ENCODE measurements around the gene STK24.

The STK24 gene

DNA sequence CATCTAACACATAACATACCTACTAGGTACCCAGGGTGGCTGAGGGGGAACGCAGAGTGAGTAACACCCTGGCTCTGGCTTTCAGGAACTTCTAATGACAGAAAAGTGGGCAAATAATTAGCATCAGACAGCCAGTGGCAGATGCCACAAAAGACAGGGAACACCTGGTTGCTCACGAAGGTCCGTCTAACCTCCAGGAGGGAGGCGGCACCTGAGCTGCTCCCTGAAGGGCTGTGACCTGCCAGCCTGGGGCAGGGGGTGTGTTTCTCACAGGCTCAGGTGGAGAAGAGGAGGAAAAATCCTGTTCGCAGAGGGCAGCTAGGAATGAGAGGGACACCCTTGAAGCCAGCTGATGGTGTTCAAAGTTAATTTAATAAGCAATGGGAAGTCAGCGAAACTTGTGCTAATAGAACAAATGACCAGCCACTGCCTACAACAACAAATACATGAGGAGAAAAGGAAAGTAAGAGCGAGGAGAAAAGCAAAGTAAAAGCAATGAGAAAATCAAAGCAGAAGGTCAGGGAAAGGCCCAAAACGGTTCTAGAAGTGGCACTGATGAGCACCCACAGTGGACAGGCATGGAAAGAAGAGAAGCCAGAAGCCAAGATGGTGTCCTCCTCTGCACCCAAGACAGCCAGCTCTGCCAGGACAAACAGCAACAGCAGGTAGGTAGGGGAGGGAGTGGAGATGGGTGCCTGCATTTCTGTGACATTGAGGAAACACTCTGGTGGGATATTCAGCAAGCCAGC, 87.3 kb downstream of the STK24 start:
- no peaks in the 10 kb centered on the region for H3K36me3 ChIP-seq (ENCODE audit: insufficient read depth, low read length)
- no peak for DNase-seq (ENCODE audit: low read depth, low spot score)
- no peak overlapping the region for H3K27ac ChIP-seq
- H3K4me3 ChIP-seq: no peak overlapping the region
- H3K9me3 ChIP-seq (ENCODE audit: low read depth, low read length): no peaks in the 10 kb centered on the region
- TF ChIP-seq FOXP2 (optimal IDR thresholded peaks at IDR 0.05; ENCODE audit: control extremely low read depth, extremely low read length, insufficient read depth) (no peak), EZH2 (IDR thresholded peaks at IDR 0.05) (no peak), POLR2AphosphoS5 (IDR thresholded peaks at IDR 0.05; ENCODE audit: borderline replicate concordance, low read depth, low read length) (no peak)
- H3K9ac ChIP-seq (ENCODE audit: insufficient read length): no peak overlapping the region

DNA sequence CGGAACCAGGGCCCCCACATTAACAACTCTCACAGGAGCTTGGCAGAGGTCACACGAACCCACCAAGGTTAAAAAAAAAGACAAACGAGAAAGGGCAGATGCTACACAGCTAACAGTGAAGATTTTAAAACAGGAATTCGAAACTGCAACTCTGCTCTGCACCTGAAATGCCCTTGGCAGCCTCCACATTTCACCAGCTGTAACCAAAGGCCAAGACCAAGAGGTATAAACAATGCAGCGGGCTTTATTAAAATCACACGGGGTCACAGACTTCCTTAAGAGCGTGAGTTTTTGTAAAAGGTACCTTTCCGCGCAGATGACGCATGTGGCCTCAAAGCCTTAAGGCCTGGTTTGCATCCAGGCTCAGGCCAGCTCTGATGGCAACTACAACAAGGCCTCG, 88.2 kb downstream of the STK24 start:
- Histone ChIP-seq H3K9me3 (ENCODE audit: low read depth, low read length) (no peaks in the 10 kb centered on the region), H3K9ac (ENCODE audit: insufficient read length) (no peak overlapping the region), H3K36me3 (ENCODE audit: insufficient read depth, low read length) (no peaks in the 10 kb centered on the region), H3K4me3 (no peak overlapping the region), H3K27ac (no peak overlapping the region)
- no peak for TF ChIP-seq FOXP2 (optimal IDR thresholded peaks at IDR 0.05; ENCODE audit: control extremely low read depth, extremely low read length, insufficient read depth)
- TF ChIP-seq EZH2 (IDR thresholded peaks at IDR 0.05): no peak
- TF ChIP-seq POLR2AphosphoS5 (IDR thresholded peaks at IDR 0.05; ENCODE audit: borderline replicate concordance, low read depth, low read length): no peak
- DNase-seq (ENCODE audit: low read depth, low spot score): no peak

DNA sequence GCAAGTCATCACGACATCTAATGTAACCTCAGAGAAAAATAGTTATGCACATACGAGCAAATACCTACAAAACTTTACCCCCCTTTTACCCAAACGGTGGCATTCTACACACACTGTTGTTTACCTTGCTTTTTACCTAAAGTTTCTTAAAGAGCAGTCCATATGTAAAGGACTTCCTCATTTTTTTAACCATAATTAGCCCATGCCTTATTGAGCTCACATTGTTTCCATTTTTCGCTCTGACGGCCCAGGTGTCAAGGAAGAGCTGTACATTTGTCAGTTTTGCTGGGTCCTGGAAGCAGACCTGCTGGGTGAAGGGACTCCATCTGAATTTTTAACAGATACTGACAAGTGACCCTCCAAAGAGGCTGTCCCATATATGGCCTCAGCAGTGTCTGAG, 89.4 kb downstream of the STK24 start:
- DNase-seq (ENCODE audit: low read depth, low spot score): no peak
- Histone ChIP-seq H3K4me3 (no peak overlapping the region), H3K9me3 (ENCODE audit: low read depth, low read length) (no peaks in the 10 kb centered on the region), H3K27ac (no peak overlapping the region), H3K36me3 (ENCODE audit: insufficient read depth, low read length) (no peaks in the 10 kb centered on the region), H3K9ac (ENCODE audit: insufficient read length) (no peak overlapping the region)
- no peak for TF ChIP-seq POLR2AphosphoS5 (IDR thresholded peaks at IDR 0.05; ENCODE audit: borderline replicate concordance, low read depth, low read length)
- TF ChIP-seq EZH2 (IDR thresholded peaks at IDR 0.05): no peak
- no peak for TF ChIP-seq FOXP2 (optimal IDR thresholded peaks at IDR 0.05; ENCODE audit: control extremely low read depth, extremely low read length, insufficient read depth)

- Histone ChIP-seq H3K9me3 (ENCODE audit: low read depth, low read length) (no peaks in the 10 kb centered on the region), H3K4me3 (no peak overlapping the region), H3K27ac (no peak overlapping the region), H3K36me3 (ENCODE audit: insufficient read depth, low read length) (no peaks in the 10 kb centered on the region), H3K9ac (ENCODE audit: insufficient read length) (no peak overlapping the region)
- DNase-seq (ENCODE audit: low read depth, low spot score): no peak
- TF ChIP-seq EZH2 (IDR thresholded peaks at IDR 0.05) (no peak), FOXP2 (optimal IDR thresholded peaks at IDR 0.05; ENCODE audit: control extremely low read depth, extremely low read length, insufficient read depth) (no peak), POLR2AphosphoS5 (IDR thresholded peaks at IDR 0.05; ENCODE audit: borderline replicate concordance, low read depth, low read length) (no peak)
These were observed 89.9 kb downstream of the STK24 start for GRCh38 chr13:98487016-98487415.

GRCh38 chr13:98486412-98486811, 90.5 kb downstream of the STK24 start:
- H3K9ac ChIP-seq (ENCODE audit: insufficient read length): no peak overlapping the region
- no peak for DNase-seq (ENCODE audit: low read depth, low spot score)
- no peak overlapping the region for H3K27ac ChIP-seq
- TF ChIP-seq POLR2AphosphoS5 (IDR thresholded peaks at IDR 0.05; ENCODE audit: borderline replicate concordance, low read depth, low read length): no peak
- TF ChIP-seq EZH2 (IDR thresholded peaks at IDR 0.05): no peak
- TF ChIP-seq FOXP2 (optimal IDR thresholded peaks at IDR 0.05; ENCODE audit: control extremely low read depth, extremely low read length, insufficient read depth): no peak
- H3K36me3 ChIP-seq (ENCODE audit: insufficient read depth, low read length): no peaks in the 10 kb centered on the region
- H3K4me3 ChIP-seq: no peak overlapping the region
- no peaks in the 10 kb centered on the region for H3K9me3 ChIP-seq (ENCODE audit: low read depth, low read length)

DNA sequence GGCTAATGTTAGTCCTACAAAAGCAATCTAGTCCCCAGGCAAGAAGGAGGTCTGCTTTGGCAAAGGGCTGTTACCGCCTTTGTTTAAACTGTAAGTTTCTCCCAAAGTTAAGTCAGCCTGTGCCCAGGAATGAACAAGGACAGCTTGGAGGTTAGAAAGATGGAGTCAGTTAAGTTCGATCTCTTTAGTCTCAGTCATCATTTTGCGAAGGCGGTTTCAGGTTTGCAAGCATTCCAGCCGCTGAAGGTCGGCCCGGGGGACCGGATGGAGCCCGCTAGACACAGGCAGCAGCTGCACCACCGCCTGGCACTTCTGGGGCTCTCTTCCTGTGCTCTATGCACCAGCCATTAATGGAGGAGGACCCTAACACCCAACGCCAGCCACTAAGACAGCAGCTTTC, 91.3 kb downstream of the STK24 start:
- peaks cover 2% of the 10 kb centered on the region; the same call in 1 of the 2 replicates for H3K36me3 ChIP-seq (ENCODE audit: insufficient read depth, low read length)
- no peak for DNase-seq (ENCODE audit: low read depth, low spot score)
- TF ChIP-seq POLR2AphosphoS5 (IDR thresholded peaks at IDR 0.05; ENCODE audit: borderline replicate concordance, low read depth, low read length) (no peak), EZH2 (IDR thresholded peaks at IDR 0.05) (no peak), FOXP2 (optimal IDR thresholded peaks at IDR 0.05; ENCODE audit: control extremely low read depth, extremely low read length, insufficient read depth) (no peak)
- no peaks in the 10 kb centered on the region for H3K9me3 ChIP-seq (ENCODE audit: low read depth, low read length)
- H3K4me3 ChIP-seq: no peak overlapping the region
- no peak overlapping the region for H3K9ac ChIP-seq (ENCODE audit: insufficient read length)
- H3K27ac ChIP-seq: peak overlapping the region; percentile 78

DNA sequence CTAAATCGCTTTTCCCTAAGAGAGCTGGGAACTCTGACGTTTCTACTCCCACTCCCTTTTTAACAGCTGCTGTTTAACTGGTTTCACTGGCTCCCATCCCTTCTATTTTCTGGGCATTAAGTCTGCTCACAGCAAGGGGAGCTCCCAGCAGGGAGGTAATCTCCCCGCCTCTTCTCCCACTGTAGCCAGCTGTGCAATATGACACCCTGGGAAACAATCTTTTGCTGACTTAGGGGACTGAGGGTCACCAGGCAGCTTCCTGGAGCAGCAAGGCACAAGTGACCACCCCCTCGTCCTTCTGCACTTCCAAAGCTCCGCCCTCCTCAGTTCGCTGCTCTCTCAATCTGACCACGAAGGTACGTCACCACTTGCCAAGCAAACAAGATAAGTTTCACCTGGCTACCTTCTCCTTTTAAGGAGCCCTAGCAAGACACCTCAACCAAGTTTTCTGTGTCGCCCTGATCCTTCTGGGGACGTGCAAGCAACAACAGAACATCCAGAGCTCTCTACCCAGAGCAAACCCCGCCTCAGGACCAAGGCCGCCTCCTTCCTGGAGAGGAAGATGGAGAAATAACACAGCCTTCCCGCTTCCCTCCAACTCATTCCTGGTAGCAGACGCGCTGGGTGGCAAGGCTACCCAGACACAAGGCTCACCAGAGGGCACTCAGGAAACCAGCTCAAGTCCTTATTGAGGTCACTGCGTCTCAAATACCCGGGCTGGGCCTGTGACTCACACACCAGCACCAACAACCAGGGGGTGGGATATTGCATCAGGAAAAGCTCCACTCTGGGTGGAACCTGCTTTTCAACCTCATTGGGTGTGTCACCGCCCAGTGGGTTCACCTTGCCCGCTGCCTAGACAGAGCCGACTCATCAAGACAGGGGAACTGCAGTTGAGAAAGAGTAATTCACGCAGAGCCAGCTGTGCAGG, 92.4 kb downstream of the STK24 start:
- TF ChIP-seq POLR2AphosphoS5 (IDR thresholded peaks at IDR 0.05; ENCODE audit: borderline replicate concordance, low read depth, low read length) (no peak), EZH2 (IDR thresholded peaks at IDR 0.05) (no peak), FOXP2 (optimal IDR thresholded peaks at IDR 0.05; ENCODE audit: control extremely low read depth, extremely low read length, insufficient read depth) (no peak)
- Histone ChIP-seq H3K9ac (ENCODE audit: insufficient read length) (peak overlapping the region; percentile 1), H3K9me3 (ENCODE audit: low read depth, low read length) (no peaks in the 10 kb centered on the region), H3K4me3 (peak overlapping the region; percentile 36), H3K27ac (peak overlapping the region; percentile 78), H3K36me3 (ENCODE audit: insufficient read depth, low read length) (peaks cover 2% of the 10 kb centered on the region; the same call in 1 of the 2 replicates)
- DNase-seq (ENCODE audit: low read depth, low spot score): no peak

GRCh38 chr13:98483601-98484288, 93.2 kb downstream of the STK24 start:
- DNase-seq (ENCODE audit: low read depth, low spot score): no peak
- TF ChIP-seq EZH2 (IDR thresholded peaks at IDR 0.05) (no peak), FOXP2 (optimal IDR thresholded peaks at IDR 0.05; ENCODE audit: control extremely low read depth, extremely low read length, insufficient read depth) (no peak), POLR2AphosphoS5 (IDR thresholded peaks at IDR 0.05; ENCODE audit: borderline replicate concordance, low read depth, low read length) (no peak)
- Histone ChIP-seq H3K9ac (ENCODE audit: insufficient read length) (no peak overlapping the region), H3K27ac (peak overlapping the region; percentile 78), H3K9me3 (ENCODE audit: low read depth, low read length) (no peaks in the 10 kb centered on the region), H3K4me3 (peak overlapping the region; percentile 36), H3K36me3 (ENCODE audit: insufficient read depth, low read length) (peaks cover 2% of the 10 kb centered on the region; the same call in 1 of the 2 replicates)
